Stimulated activated CD8-positive, alpha-beta memory T cell treated with anti-CD3 and anti-CD28 coated beads, Interleukin-7, amount 100 ng/mL, for 48 hours (primary cell): ENCODE measurements around the gene RAB6B.

Experiments
- DNase-seq, 2 donors: peaks; one replicate each; pipeline ENCODE4 v3.0.0-alpha.2; 2020; ENCODE audit warnings: low read depth in 1 of 2; ENCODE audit errors: extremely low read depth in 1 of 2

RAB6B gene

GRCh38 chr3:133931084-133931483 is 35.4 kb upstream of the RAB6B start:
- DNase-seq, result no peak

- no peak for DNase-seq
These were observed 34.8 kb upstream of the RAB6B start for GRCh38 chr3:133930341-133930933.

- DNase-seq, result no peak
These were observed 33.4 kb upstream of the RAB6B start for GRCh38 chr3:133928903-133929607.

GRCh38 chr3:133928136-133928893 is 32.6 kb upstream of the RAB6B start:
- no peak for DNase-seq

GRCh38 chr3:133927540-133928066 is 31.9 kb upstream of the RAB6B start:
- DNase-seq, result peak; percentile 25 to 46

GRCh38 chr3:133926736-133927539 is 31.3 kb upstream of the RAB6B start:
- DNase-seq, result no peak

GRCh38 chr3:133925960-133926735 is 30.5 kb upstream of the RAB6B start:
- no peak for DNase-seq

GRCh38 chr3:133924041-133924440 is 28.4 kb upstream of the RAB6B start:
- DNase-seq, result no peak

GRCh38 chr3:133921592-133921991 is 25.9 kb upstream of the RAB6B start:
- DNase-seq, result no peak

- no peak for DNase-seq
These were observed 21.5 kb upstream of the RAB6B start for GRCh38 chr3:133917144-133917543.

GRCh38 chr3:133915685-133916658 is 20.3 kb upstream of the RAB6B start:
- DNase-seq, result no peak

GRCh38 chr3:133914839-133915600 is 19.3 kb upstream of the RAB6B start:
- DNase-seq, result no peak

- DNase-seq, result no peak
These were observed 14.7 kb upstream of the RAB6B start for GRCh38 chr3:133910422-133910821.

- DNase-seq, result no peak
These were observed 9.7 kb upstream of the RAB6B start for GRCh38 chr3:133905376-133905775.

GRCh38 chr3:133901847-133902246 is 6.2 kb upstream of the RAB6B start:
- no peak for DNase-seq

GRCh38 chr3:133901083-133901482 is 5.4 kb upstream of the RAB6B start:
- DNase-seq, result no peak

GRCh38 chr3:133899311-133899710 is 3.6 kb upstream of the RAB6B start:
- DNase-seq, result no peak

- DNase-seq, result no peak
These were observed 1.9 kb upstream of the RAB6B start for GRCh38 chr3:133897547-133897946.
